ENCODE measurements around the gene PRCP.

The PRCP gene

DNA sequence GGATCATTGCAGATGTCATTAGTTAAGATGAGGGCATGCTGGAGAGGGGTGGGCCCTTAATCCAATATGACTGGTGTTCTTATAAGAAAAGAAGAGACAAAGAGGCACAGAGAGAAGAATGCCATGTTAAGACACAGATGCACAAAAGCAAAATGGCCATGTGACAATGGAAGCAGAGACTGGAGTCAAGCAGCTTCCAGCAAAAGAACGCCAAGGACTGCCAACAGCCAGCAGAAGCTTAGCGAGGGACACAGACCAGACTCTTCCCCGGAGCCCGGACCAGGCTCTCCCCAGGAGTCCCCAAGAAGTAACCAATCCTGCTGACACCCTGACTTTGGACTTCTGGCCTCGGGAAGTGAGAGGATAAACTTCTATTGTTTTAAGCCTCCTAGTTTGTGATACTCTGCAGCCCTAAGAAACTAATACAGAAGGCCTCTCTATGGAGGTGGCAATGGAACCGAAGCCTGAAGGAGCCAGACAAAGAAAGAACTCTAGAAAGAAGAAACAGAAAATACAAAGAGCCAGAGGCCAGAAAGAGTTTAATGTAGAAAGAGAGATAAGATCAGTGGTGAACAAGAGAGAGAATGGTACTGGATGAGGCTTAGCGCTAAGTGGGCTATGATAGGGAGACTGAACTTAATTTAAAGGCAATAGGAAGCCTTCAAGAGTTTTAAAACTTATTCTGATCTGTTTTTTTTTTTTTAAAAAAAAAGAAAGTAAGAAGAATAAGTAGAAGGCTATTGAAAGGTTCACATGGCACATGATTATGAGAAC lies 27.7 kb downstream of the PRCP start:
- Histone ChIP-seq H4K8ac (ENCODE audit: low read length) (no peak overlapping the region), H2AFZ (ENCODE audit: low read depth, low read length) (no peak overlapping the region), H3K79me1 (replicated peaks; ENCODE audit: low read length, poor library complexity, severe bottlenecking) (peaks cover 8% of the 10 kb centered on the region), H2BK120ac (ENCODE audit: low read depth, low read length) (no peak overlapping the region), H2BK12ac (ENCODE audit: low read length in 2 of 2) (no peak overlapping the region), H3K18ac (ENCODE audit: low read depth in 1 of 2, low read length in 2 of 2) (no peak overlapping the region), H3K9ac (ENCODE audit: low read length) (no peak overlapping the region), H3K27ac (ENCODE audit: low read length, poor library complexity, severe bottlenecking) (no peak overlapping the region), H3K4me1 (ENCODE audit: control insufficient read depth, insufficient read depth, low read depth, low read length) (no peaks in the 10 kb centered on the region), H2BK5ac (ENCODE audit: low read depth, low read length, poor library complexity, severe bottlenecking) (no peak overlapping the region), H3K4ac (ENCODE audit: low read depth in 1 of 2, low read length in 2 of 2) (no peak overlapping the region), H3K36me3 (ENCODE audit: control insufficient read depth in 1 of 2, insufficient read depth in 2 of 2, low read depth in 1 of 2, low read length in 2 of 2) (no peaks in the 10 kb centered on the region), H3K14ac (ENCODE audit: low read length in 2 of 2) (no peak overlapping the region), H3K4me3 (ENCODE audit: insufficient read depth in 1 of 2, low read depth in 1 of 2, low read length in 2 of 2) (no peak overlapping the region), H4K91ac (ENCODE audit: low read length) (no peak overlapping the region), H3K23ac (ENCODE audit: low read length in 2 of 2) (no peak overlapping the region), H2AK5ac (ENCODE audit: low read length, severe bottlenecking) (no peak overlapping the region), H3K9me3 (ENCODE audit: control insufficient read depth, low read length) (no peaks in the 10 kb centered on the region), H2BK15ac (ENCODE audit: low read depth, poor library complexity, severe bottlenecking) (no peak overlapping the region), H3K4me2 (ENCODE audit: low read length, poor library complexity, severe bottlenecking) (no peak overlapping the region), H3K27me3 (ENCODE audit: control insufficient read depth in 1 of 2, insufficient read depth in 1 of 2, low read length in 2 of 2) (no peaks in the 10 kb centered on the region)
- 94% methylated on average over 6 of the region's 7 CpGs for WGBS
- no peak for DNase-seq

DNA sequence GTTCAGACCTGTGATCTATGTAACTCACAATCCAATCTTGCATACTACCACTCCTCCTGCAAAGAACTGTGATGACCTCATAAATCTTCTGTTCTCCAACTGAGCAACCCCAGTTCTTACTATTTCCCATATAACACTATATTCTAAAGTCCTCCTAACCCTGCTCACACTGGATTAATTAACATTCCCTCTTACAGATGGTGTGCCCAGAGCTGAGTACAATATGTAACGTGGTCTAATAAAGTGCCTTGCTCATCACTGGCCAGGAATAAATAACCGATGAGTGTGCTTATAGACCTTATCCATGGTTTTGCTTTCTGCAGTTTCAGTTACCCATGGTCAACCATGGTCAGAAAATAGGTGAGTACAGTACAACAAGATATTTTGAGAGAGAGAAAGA lies 28.6 kb downstream of the PRCP start:
- H2BK120ac ChIP-seq (ENCODE audit: low read depth, low read length) = no peak overlapping the region
- no peak overlapping the region for H2BK15ac ChIP-seq (ENCODE audit: low read depth, poor library complexity, severe bottlenecking)
- H3K27ac ChIP-seq (ENCODE audit: low read length, poor library complexity, severe bottlenecking) = no peak overlapping the region
- 98% methylated on average over 2 of the region's 2 CpGs for WGBS
- H3K27me3 ChIP-seq (ENCODE audit: control insufficient read depth in 1 of 2, insufficient read depth in 1 of 2, low read length in 2 of 2) = no peaks in the 10 kb centered on the region
- DNase-seq = no peak
- no peak overlapping the region for H4K8ac ChIP-seq (ENCODE audit: low read length)
- no peak overlapping the region for H2AK5ac ChIP-seq (ENCODE audit: low read length, severe bottlenecking)
- H2BK12ac ChIP-seq (ENCODE audit: low read length in 2 of 2) = no peak overlapping the region
- H2AFZ ChIP-seq (ENCODE audit: low read depth, low read length) = no peak overlapping the region
- H3K4ac ChIP-seq (ENCODE audit: low read depth in 1 of 2, low read length in 2 of 2) = no peak overlapping the region
- H3K4me3 ChIP-seq (ENCODE audit: insufficient read depth in 1 of 2, low read depth in 1 of 2, low read length in 2 of 2) = no peak overlapping the region
- H3K4me1 ChIP-seq (ENCODE audit: control insufficient read depth, insufficient read depth, low read depth, low read length) = no peaks in the 10 kb centered on the region
- no peak overlapping the region for H3K14ac ChIP-seq (ENCODE audit: low read length in 2 of 2)
- no peaks in the 10 kb centered on the region for H3K36me3 ChIP-seq (ENCODE audit: control insufficient read depth in 1 of 2, insufficient read depth in 2 of 2, low read depth in 1 of 2, low read length in 2 of 2)
- peaks cover 10% of the 10 kb centered on the region for H3K79me1 ChIP-seq (replicated peaks; ENCODE audit: low read length, poor library complexity, severe bottlenecking)
- no peak overlapping the region for H4K91ac ChIP-seq (ENCODE audit: low read length)
- H3K4me2 ChIP-seq (ENCODE audit: low read length, poor library complexity, severe bottlenecking) = no peak overlapping the region
- no peak overlapping the region for H3K18ac ChIP-seq (ENCODE audit: low read depth in 1 of 2, low read length in 2 of 2)
- no peak overlapping the region for H3K9ac ChIP-seq (ENCODE audit: low read length)
- H3K23ac ChIP-seq (ENCODE audit: low read length in 2 of 2) = no peak overlapping the region
- no peak overlapping the region for H2BK5ac ChIP-seq (ENCODE audit: low read depth, low read length, poor library complexity, severe bottlenecking)
- no peaks in the 10 kb centered on the region for H3K9me3 ChIP-seq (ENCODE audit: control insufficient read depth, low read length)

DNA sequence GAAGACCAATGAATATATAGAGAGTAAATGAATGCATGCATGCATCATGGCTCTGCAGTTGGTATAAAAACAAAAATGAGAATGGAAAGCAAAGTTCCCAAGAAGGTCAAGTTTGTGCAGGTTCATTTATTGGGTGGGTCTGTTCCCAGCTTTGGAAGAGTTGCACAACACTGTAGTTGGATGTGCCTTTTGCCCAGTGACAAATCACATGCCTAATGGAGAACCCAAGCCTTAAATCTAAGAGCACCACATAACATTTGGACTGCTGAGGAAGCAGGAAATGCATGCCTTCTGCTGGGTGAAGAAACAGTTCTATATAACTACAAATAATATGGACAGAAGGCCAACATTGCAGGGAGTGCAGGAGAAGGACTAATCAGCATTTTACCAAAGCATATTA lies 30.6 kb downstream of the PRCP start:
- H3K4ac ChIP-seq (ENCODE audit: low read depth in 1 of 2, low read length in 2 of 2) = no peak overlapping the region
- H3K27me3 ChIP-seq (ENCODE audit: control insufficient read depth in 1 of 2, insufficient read depth in 1 of 2, low read length in 2 of 2) = no peaks in the 10 kb centered on the region
- DNase-seq = peak; percentile 17
- H2BK12ac ChIP-seq (ENCODE audit: low read length in 2 of 2) = no peak overlapping the region
- no peak overlapping the region for H3K4me3 ChIP-seq (ENCODE audit: insufficient read depth in 1 of 2, low read depth in 1 of 2, low read length in 2 of 2)
- H3K4me2 ChIP-seq (ENCODE audit: low read length, poor library complexity, severe bottlenecking) = no peak overlapping the region
- no peak overlapping the region for H2BK120ac ChIP-seq (ENCODE audit: low read depth, low read length)
- H3K18ac ChIP-seq (ENCODE audit: low read depth in 1 of 2, low read length in 2 of 2) = no peak overlapping the region
- no peak overlapping the region for H2AFZ ChIP-seq (ENCODE audit: low read depth, low read length)
- peaks cover 10% of the 10 kb centered on the region for H3K79me1 ChIP-seq (replicated peaks; ENCODE audit: low read length, poor library complexity, severe bottlenecking)
- no peaks in the 10 kb centered on the region for H3K36me3 ChIP-seq (ENCODE audit: control insufficient read depth in 1 of 2, insufficient read depth in 2 of 2, low read depth in 1 of 2, low read length in 2 of 2)
- H3K9me3 ChIP-seq (ENCODE audit: control insufficient read depth, low read length) = no peaks in the 10 kb centered on the region
- H4K91ac ChIP-seq (ENCODE audit: low read length) = no peak overlapping the region
- no peak overlapping the region for H3K27ac ChIP-seq (ENCODE audit: low read length, poor library complexity, severe bottlenecking)
- no peak overlapping the region for H3K9ac ChIP-seq (ENCODE audit: low read length)
- H2BK15ac ChIP-seq (ENCODE audit: low read depth, poor library complexity, severe bottlenecking) = no peak overlapping the region
- H3K4me1 ChIP-seq (ENCODE audit: control insufficient read depth, insufficient read depth, low read depth, low read length) = no peaks in the 10 kb centered on the region
- H2AK5ac ChIP-seq (ENCODE audit: low read length, severe bottlenecking) = no peak overlapping the region
- H3K23ac ChIP-seq (ENCODE audit: low read length in 2 of 2) = no peak overlapping the region
- no peak overlapping the region for H2BK5ac ChIP-seq (ENCODE audit: low read depth, low read length, poor library complexity, severe bottlenecking)
- H4K8ac ChIP-seq (ENCODE audit: low read length) = no peak overlapping the region
- H3K14ac ChIP-seq (ENCODE audit: low read length in 2 of 2) = no peak overlapping the region

DNA sequence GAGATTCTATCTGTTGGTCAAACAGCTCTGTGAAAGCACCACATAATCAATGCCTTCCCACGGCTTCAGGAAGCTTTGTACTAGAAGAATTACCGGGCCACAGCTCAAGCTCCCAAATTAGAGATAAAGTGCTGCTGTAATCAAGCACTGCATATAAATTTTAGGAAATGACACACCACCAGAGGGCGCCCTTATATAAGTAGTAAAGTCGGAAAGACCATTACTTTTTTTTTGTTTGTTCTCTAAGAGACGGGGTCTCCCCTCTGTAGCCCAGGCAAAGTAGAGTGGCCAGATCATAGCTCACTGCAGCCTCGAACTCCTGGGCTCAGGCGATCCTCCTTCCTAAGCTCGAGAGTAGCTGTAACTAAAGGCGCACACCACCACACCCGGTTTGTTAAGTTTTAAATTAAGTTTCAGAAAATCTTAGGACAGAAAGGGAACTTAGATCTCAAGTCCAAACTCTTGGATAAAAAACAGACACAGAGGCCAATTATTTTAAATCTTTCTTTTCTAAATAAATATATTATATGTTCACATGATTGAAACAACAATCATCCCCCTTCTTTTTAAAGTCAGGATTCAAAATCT lies 32.6 kb downstream of the PRCP start:
- Histone ChIP-seq H3K27me3 (ENCODE audit: control insufficient read depth in 1 of 2, insufficient read depth in 1 of 2, low read length in 2 of 2) (no peaks in the 10 kb centered on the region), H2BK15ac (ENCODE audit: low read depth, poor library complexity, severe bottlenecking) (no peak overlapping the region), H2BK120ac (ENCODE audit: low read depth, low read length) (peak overlapping the region; percentile 34), H3K27ac (ENCODE audit: low read length, poor library complexity, severe bottlenecking) (no peak overlapping the region), H3K4me2 (ENCODE audit: low read length, poor library complexity, severe bottlenecking) (peak overlapping the region; percentile 75), H3K9ac (ENCODE audit: low read length) (peak overlapping the region; percentile 89), H3K9me3 (ENCODE audit: control insufficient read depth, low read length) (no peaks in the 10 kb centered on the region), H2AFZ (ENCODE audit: low read depth, low read length) (no peak overlapping the region), H3K14ac (ENCODE audit: low read length in 2 of 2) (no peak overlapping the region), H3K4me3 (ENCODE audit: insufficient read depth in 1 of 2, low read depth in 1 of 2, low read length in 2 of 2) (peak overlapping the region in 1 of 2 experiments; percentile 74), H4K91ac (ENCODE audit: low read length) (no peak overlapping the region), H3K4ac (ENCODE audit: low read depth in 1 of 2, low read length in 2 of 2) (no peak overlapping the region), H3K23ac (ENCODE audit: low read length in 2 of 2) (no peak overlapping the region), H2AK5ac (ENCODE audit: low read length, severe bottlenecking) (no peak overlapping the region), H3K36me3 (ENCODE audit: control insufficient read depth in 1 of 2, insufficient read depth in 2 of 2, low read depth in 1 of 2, low read length in 2 of 2) (no peaks in the 10 kb centered on the region), H3K4me1 (ENCODE audit: control insufficient read depth, insufficient read depth, low read depth, low read length) (no peaks in the 10 kb centered on the region), H2BK5ac (ENCODE audit: low read depth, low read length, poor library complexity, severe bottlenecking) (no peak overlapping the region), H4K8ac (ENCODE audit: low read length) (peak overlapping the region; percentile 49), H3K79me1 (replicated peaks; ENCODE audit: low read length, poor library complexity, severe bottlenecking) (peaks cover 9% of the 10 kb centered on the region), H3K18ac (ENCODE audit: low read depth in 1 of 2, low read length in 2 of 2) (no peak overlapping the region), H2BK12ac (ENCODE audit: low read length in 2 of 2) (no peak overlapping the region)
- 16% methylated on average over 9 of the region's 10 CpGs for WGBS
- DNase-seq = peak; percentile 82
